GM12878 (cell line): Measurements from ENCODE around the gene LLPH. TPM values are rescaled to one million over a fixed set of nuclear protein-coding genes. Genes with fewer than 3 reads are reported as not detected.

Experiments used
- ATAC-seq: fragments of 200-7000 bp; cut with Tn5 transposase; 3 replicates; pipeline ENCODE4 v1.9.1; 2020; ENCODE audit warnings: mild to moderate bottlenecking, moderate library complexity
- BruUV-seq: library from RNA; stranded (reverse); fragments of 400-500 nt; replicated peaks from 2 replicates; lab custom pipeline; 2021; lab: Mats Ljungman, UMichigan
- CTCF ChIA-PET: fragments of 300-600 bp; sonication (Branson Sonifier 250); formaldehyde crosslinking; extraction: SDS; loops from one replicate; lab custom pipeline; 2021; ENCODE audit warnings: inconsistent platforms; lab: Yijun Ruan, JAX
- POLR2A ChIA-PET: fragments of 350-600 bp; formaldehyde crosslinking; extraction: SDS; loops from one replicate; lab custom pipeline; 2021; ENCODE audit warnings: inconsistent platforms; lab: Charles Lee
- RAD21 ChIA-PET: fragments of 300-600 bp; sonication (Branson Sonifier 250); formaldehyde crosslinking; loops from one replicate; lab custom pipeline; 2023; ENCODE audit warnings: antibody characterized with exemption; ENCODE audit not compliant: unreplicated experiment; lab: Charles Lee
- SMC1A ChIA-PET: fragments of 300-600 bp; sonication (Branson Sonifier 250); formaldehyde crosslinking; loops from one replicate; lab custom pipeline; 2023; ENCODE audit not compliant: unreplicated experiment, uncharacterized antibody; lab: Charles Lee
- DNase-seq: peaks from one replicate; pipeline ENCODE4 v3.0.0-alpha.2; 2011; ENCODE audit warnings: low read depth, low spot score
- FAIRE-seq: peaks from 3 replicates; lab custom pipeline; 2011; peaks lifted over from hg19 to GRCh38; lab: Jason Lieb, UNC
- H2AFZ ChIP-seq: 2 replicates; pipeline ENCODE4 v1.6.0; 2011; ENCODE audit warnings: low read depth, low read length, control low read depth; ENCODE audit not compliant: control insufficient read depth
- H3K27ac ChIP-seq: 2 replicates; pipeline ENCODE4 v1.5.1; 2011; ENCODE audit warnings: control low read depth; ENCODE audit not compliant: control insufficient read depth, insufficient read depth
- H3K27me3 ChIP-seq, 2 experiments: replicated peaks in 1 of 2; 2 replicates each; pipeline versions ENCODE4 v1.6.0 to v1.6.1; 2011; ENCODE audit warnings: low read length in 1 of 2; ENCODE audit not compliant: control insufficient read depth in 2 of 2, insufficient read depth in 2 of 2
- H3K36me3 ChIP-seq, 2 experiments: 2 replicates each; pipeline ENCODE4 v1.5.1; 2011; ENCODE audit warnings: low read length in 1 of 2; ENCODE audit not compliant: control insufficient read depth in 2 of 2, insufficient read depth in 2 of 2
- H3K4me1 ChIP-seq: 2 replicates; pipeline ENCODE4 v1.6.1; 2011; ENCODE audit warnings: mild to moderate bottlenecking, low read length, moderate library complexity, mixed read lengths; ENCODE audit not compliant: control insufficient read depth, insufficient read depth
- H3K4me2 ChIP-seq: 2 replicates; pipeline ENCODE4 v1.6.0; 2011; ENCODE audit warnings: control low read depth; ENCODE audit not compliant: control insufficient read depth, insufficient read depth
- H3K4me3 ChIP-seq: fragments of 200-600 bp; sonication (generic); 2 replicates; pipeline ENCODE4 v1.5.1; 2016
- H3K79me2 ChIP-seq: 2 replicates; pipeline ENCODE4 v1.6.0; 2011; ENCODE audit warnings: low read length; ENCODE audit not compliant: control insufficient read depth, insufficient read depth
- H3K9ac ChIP-seq: 2 replicates; pipeline ENCODE4 v1.8.0; 2011; ENCODE audit warnings: low read length, control low read depth, mixed read lengths; ENCODE audit not compliant: control insufficient read depth, insufficient read depth
- H3K9me3 ChIP-seq: replicated peaks from 3 replicates; pipeline ENCODE4 v1.5.1; 2011; ENCODE audit warnings: mild to moderate bottlenecking, low read length; ENCODE audit not compliant: control insufficient read depth, insufficient read depth
- H4K20me1 ChIP-seq: 2 replicates; pipeline ENCODE4 v1.6.0; 2011; ENCODE audit not compliant: control insufficient read depth, insufficient read depth
- ATF3 ChIP-seq: IDR thresholded peaks from 2 replicates; pipeline ENCODE4 v1.6.1; 2011; ENCODE audit warnings: low read depth, mild to moderate bottlenecking, low read length, moderate library complexity, borderline replicate concordance; ENCODE audit errors: extremely low read depth
- BACH1 ChIP-seq: fragments of 450-650 bp; IDR thresholded peaks from 2 replicates; pipeline ENCODE4 v1.6.1; 2017; ENCODE audit warnings: mild to moderate bottlenecking, borderline replicate concordance
- BCL11A ChIP-seq: IDR thresholded peaks from 2 replicates; pipeline ENCODE4 v1.6.1; 2011; ENCODE audit warnings: low read depth, low read length
- CEBPZ ChIP-seq: fragments of 150-350 bp; IDR thresholded peaks from 2 replicates; pipeline ENCODE4 v1.6.1; 2016; ENCODE audit warnings: low read depth, low read length
- CTCF ChIP-seq, 3 experiments: IDR thresholded peaks in 2 of 3; conservative IDR thresholded peaks in 1 of 3; 2 replicates each; pipeline ENCODE4 v1.5.1; 2011; ENCODE audit warnings: low read depth in 3 of 3, low read length in 3 of 3, mild to moderate bottlenecking in 3 of 3, control low read depth in 2 of 3, moderate library complexity in 2 of 3, inconsistent platforms in 1 of 3, mixed read lengths in 1 of 3; ENCODE audit not compliant: control insufficient read depth in 2 of 3, insufficient read depth in 1 of 3; ENCODE audit errors: extremely low read depth in 1 of 3
- IRF5 ChIP-seq: fragments of 450-650 bp; IDR thresholded peaks from 2 replicates; pipeline ENCODE4 v1.6.1; 2017; ENCODE audit warnings: borderline replicate concordance
- MYB ChIP-seq: fragments of 150-350 bp; IDR thresholded peaks from 2 replicates; pipeline ENCODE4 v1.6.1; 2014; ENCODE audit warnings: mild to moderate bottlenecking, low read depth, low read length, borderline replicate concordance
- SKIL ChIP-seq: fragments of 450-650 bp; IDR thresholded peaks from 2 replicates; pipeline ENCODE4 v1.6.1; 2017; ENCODE audit warnings: mild to moderate bottlenecking, low read depth, inconsistent platforms; ENCODE audit not compliant: poor library complexity, severe bottlenecking
- SUZ12 ChIP-seq: fragments of 200-600 bp; sonication (generic); IDR thresholded peaks from one replicate; pipeline ENCODE4 v1.6.1; 2018; ENCODE audit warnings: antibody characterized with exemption, mild to moderate bottlenecking; ENCODE audit not compliant: unreplicated experiment
- TCF7 ChIP-seq: IDR thresholded peaks from 2 replicates; pipeline ENCODE4 v1.6.1; 2014; ENCODE audit warnings: antibody characterized with exemption, borderline replicate concordance
- ZNF24 ChIP-seq: fragments of 450-650 bp; IDR thresholded peaks from 2 replicates; pipeline ENCODE4 v1.6.1; 2017; ENCODE audit warnings: antibody characterized with exemption, mild to moderate bottlenecking
- ZZZ3 ChIP-seq: IDR thresholded peaks from 2 replicates; pipeline ENCODE4 v1.6.1; 2011; ENCODE audit warnings: low read depth; ENCODE audit not compliant: control insufficient read depth, insufficient read length
- WGBS: methylation state at CpG from one replicate; pipeline ENCODE4 v1.1.6; 2016; ENCODE audit warnings: low lambda C conversion rate; ENCODE audit not compliant: insufficient replicate concordance, insufficient coverage; ENCODE audit errors: missing lambda C conversion rate; 5-methylcytosine and 5-hydroxymethylcytosine counted together
- in situ Hi-C: fragments of 300-500 bp; cut with MboI; formaldehyde crosslinking; loops from 9 replicates; pipeline ENCODE4 v1.14.3; 2018; ENCODE audit warnings: mixed read lengths
- intact Hi-C: fragments of 100-400 bp; cut with micrococcal nuclease; formaldehyde crosslinking; loops from one replicate; pipeline ENCODE4 v1.14.2; 2022; ENCODE audit not compliant: unreplicated experiment
- polyA plus RNA-seq, 11 experiments: library from polyadenylated mRNA; depleted of rRNA in 4 of 11; unstranded in 6 of 11; stranded (reverse) in 5 of 11; fragments of >200 nt; fragmentation: Nextera tagmentation in 4 of 11; fragmentation: Illumina TruSeq in 1 of 11; extraction: Ambion mirVana in 4 of 11; extraction: Trizol in 1 of 11; gene quantifications; 1 replicate in 1 of 11; 2 replicates in 10 of 11; pipeline versions ENCODE4 v1.2.1 to v1.2.3, GENCODE V29; 2011 to 2016; ENCODE audit warnings: inconsistent platforms in 2 of 11, missing spikeins in 2 of 11, low read depth in 1 of 11
- total RNA-seq, 4 experiments: library from RNA; depleted of rRNA in 3 of 4; stranded (reverse); fragments of >200 nt in 3 of 4; fragmentation: Illumina TruSeq in 1 of 4; extraction: Trizol in 1 of 4; gene quantifications; 2 replicates each; pipeline versions ENCODE4 v1.2.1 to v1.2.3, GENCODE V29; 2013 to 2021

Gene LLPH
- total and polyA plus RNA-seq, 10 of the 15 experiments (the other 5 are each of a cell fraction or from before 2014, with no cell fraction given): 15.2 to 107 (median 70.4) TPM

- no peak for TF ChIP-seq CEBPZ
- no peak for TF ChIP-seq BACH1
- no peak for TF ChIP-seq IRF5
- no peak for TF ChIP-seq BCL11A
Observed at GRCh38 chr12:66108386-66108785, 22.2 kb downstream of the LLPH start (continued).

GRCh38 chr12:66107451-66107915 lies 23.1 kb downstream of the LLPH start:
- CTCF ChIA-PET: interaction anchor here (0.6 to 6.2 kb wide), 25 partner anchors 9 to 1020 kb away, joined by 3 to 37 read pairs (median 3); partner anchors contain the start of gene LLPH
- Histone ChIP-seq H3K36me3 (no peaks in the 10 kb centered on the region), H3K79me2 (no peaks in the 10 kb centered on the region), H3K9me3 (no peaks in the 10 kb centered on the region), H3K27ac (no peak overlapping the region), H2AFZ (peak overlapping the region; percentile 29; the same call in 1 of the 2 replicates), H3K4me2 (no peak overlapping the region), H3K4me3 (no peak overlapping the region), H3K9ac (no peak overlapping the region; the same call in 1 of the 2 replicates), H3K27me3 (no peaks in the 10 kb centered on the region), H4K20me1 (no peaks in the 10 kb centered on the region), H3K4me1 (no peaks in the 10 kb centered on the region)
- in situ Hi-C loops (loop anchor here (5.0 to 10.0 kb wide), 3 partner anchors 550 to 1213 kb away; no protein-coding TSS in a partner anchor), intact Hi-C loops (loop anchor here (1.0 to 5.0 kb wide), 5 partner anchors 155 to 795 kb away; no protein-coding TSS in a partner anchor)
- BruUV-seq: no TSS peak
- POLR2A ChIA-PET: no interaction called here
- peak; percentile 56 for DNase-seq
- FAIRE-seq: peak; percentile 94
- 31% methylated on average over 9 of the region's 9 CpGs for WGBS
- ATAC-seq: peak; percentile 97
- RAD21 ChIA-PET: interaction anchor here (0.6 to 3.4 kb wide), 5 partner anchors 20 to 945 kb away, joined by 3 to 22 read pairs (median 6); no protein-coding TSS in a partner anchor
- SMC1A ChIA-PET: interaction anchor here (0.6 to 2.0 kb wide), 12 partner anchors 17 to 551 kb away, joined by 3 to 7 read pairs (median 4); no protein-coding TSS in a partner anchor
- peak; percentile 67 to 83 (median 75) for TF ChIP-seq CTCF (IDR thresholded peaks at IDR 0.05 in 2 of 3, conservative IDR thresholded peaks at IDR 0.05 in 1 of 3; ENCODE audit: control insufficient read depth in 2 of 3, extremely low read depth in 1 of 3, insufficient read depth in 1 of 3, low read depth in 3 of 3, low read length in 3 of 3)
- TF ChIP-seq SUZ12: no peak
- TF ChIP-seq MYB: no peak
- no peak for TF ChIP-seq SKIL
- no peak for TF ChIP-seq TCF7
- no peak for TF ChIP-seq ATF3
- TF ChIP-seq ZNF24: no peak
- no peak for TF ChIP-seq ZZZ3
